ENCODE data around the gene CDK6. TPM values are rescaled to one million over a fixed set of nuclear protein-coding genes. Genes with fewer than 3 reads are reported as not detected.

Gene CDK6
- total and polyA plus RNA-seq, 10 of the 15 experiments (the other 5 are each of a cell fraction or from before 2014, with no cell fraction given): 8.0 to 118 (median 45.8) TPM

DNA sequence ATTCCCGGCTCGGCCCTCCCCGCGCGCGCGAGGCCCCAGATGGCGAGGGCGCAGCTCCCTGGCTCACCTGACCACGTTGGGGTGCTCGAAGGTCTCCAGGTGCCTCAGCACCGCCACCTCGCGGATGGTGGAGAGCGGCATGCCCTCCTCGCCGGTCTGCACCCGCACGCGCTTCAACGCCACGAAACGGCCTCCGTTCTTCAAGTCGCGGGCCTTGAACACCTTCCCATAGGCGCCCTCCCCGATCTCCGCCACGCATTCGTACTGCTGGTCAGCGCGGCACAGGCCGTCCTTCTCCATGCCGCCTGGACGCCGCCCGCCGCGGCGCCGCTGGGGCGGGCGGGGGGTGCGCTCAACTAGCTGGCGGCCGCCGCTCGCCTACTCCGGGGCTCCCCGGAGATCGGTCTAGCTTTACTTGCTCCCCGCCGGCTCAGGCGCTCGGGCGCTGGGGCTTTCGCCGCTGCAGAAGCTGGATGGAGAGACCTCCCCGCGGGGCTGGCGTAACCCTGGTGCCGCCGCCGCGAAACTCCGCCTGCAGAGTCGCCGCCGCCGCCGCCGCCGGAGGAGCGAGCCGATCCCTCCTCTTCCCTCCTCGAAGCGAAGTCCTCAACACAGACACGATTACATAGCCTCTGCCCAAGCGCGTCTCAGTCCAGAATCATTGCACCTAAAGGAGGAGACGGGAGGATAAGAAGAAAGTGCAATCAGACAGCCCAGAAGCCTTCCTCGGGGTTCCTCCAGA is 3.2 kb downstream of the CDK6 start (continued):
- peak in 1 of 2 experiments; percentile 21; a peak in 1 of 4 replicates for TF ChIP-seq EP300 (IDR thresholded peaks at IDR 0.05; ENCODE audit: borderline replicate concordance in 1 of 2, control insufficient read depth in 1 of 2, low read depth in 2 of 2, low read length in 2 of 2)
- TF ChIP-seq RELA (IDR thresholded peaks at IDR 0.05; ENCODE audit: borderline replicate concordance, partially characterized antibody): peak; percentile 18
- TF ChIP-seq GATAD2B (conservative IDR thresholded peaks at IDR 0.05; ENCODE audit: low read depth): peak; percentile 68
- 0 out of 2 replicates have a peak, but pooled peaks have one; percentile 2 for TF ChIP-seq ZSCAN29 (IDR thresholded peaks at IDR 0.05)
- no peak for TF ChIP-seq MYB (IDR thresholded peaks at IDR 0.05; ENCODE audit: borderline replicate concordance, low read depth, low read length)
- TF ChIP-seq ESRRA (IDR thresholded peaks at IDR 0.05; ENCODE audit: low read length): no peak
- peak; percentile 88 for TF ChIP-seq RAD21 (IDR thresholded peaks at IDR 0.05; ENCODE audit: insufficient read depth, low read depth, low read length)
- TF ChIP-seq RUNX3 (IDR thresholded peaks at IDR 0.05; ENCODE audit: low read length): peak; percentile 33; the same call in 1 of the 2 replicates
- TF ChIP-seq TCF12 (IDR thresholded peaks at IDR 0.05; ENCODE audit: low read depth, low read length): peak; percentile 74
- peak; percentile 53 for TF ChIP-seq CBX5 (IDR thresholded peaks at IDR 0.05; ENCODE audit: low read depth)
- TF ChIP-seq PRDM15 (CRISPR knock-in tag; IDR thresholded peaks at IDR 0.05): no peak
- TF ChIP-seq SMC3 (IDR thresholded peaks at IDR 0.05; ENCODE audit: borderline replicate concordance, low read length): peak; percentile 86
- TF ChIP-seq MYC (IDR thresholded peaks at IDR 0.05; ENCODE audit: insufficient read depth, insufficient read length, insufficient replicate concordance, low read length, severe bottlenecking): peak; percentile 95
- peak; percentile 74 for TF ChIP-seq EED (IDR thresholded peaks at IDR 0.05; ENCODE audit: low read depth)
- peak; percentile 70 for TF ChIP-seq SIN3A (IDR thresholded peaks at IDR 0.05; ENCODE audit: low read depth, low read length)
- TF ChIP-seq, protein P1, sequence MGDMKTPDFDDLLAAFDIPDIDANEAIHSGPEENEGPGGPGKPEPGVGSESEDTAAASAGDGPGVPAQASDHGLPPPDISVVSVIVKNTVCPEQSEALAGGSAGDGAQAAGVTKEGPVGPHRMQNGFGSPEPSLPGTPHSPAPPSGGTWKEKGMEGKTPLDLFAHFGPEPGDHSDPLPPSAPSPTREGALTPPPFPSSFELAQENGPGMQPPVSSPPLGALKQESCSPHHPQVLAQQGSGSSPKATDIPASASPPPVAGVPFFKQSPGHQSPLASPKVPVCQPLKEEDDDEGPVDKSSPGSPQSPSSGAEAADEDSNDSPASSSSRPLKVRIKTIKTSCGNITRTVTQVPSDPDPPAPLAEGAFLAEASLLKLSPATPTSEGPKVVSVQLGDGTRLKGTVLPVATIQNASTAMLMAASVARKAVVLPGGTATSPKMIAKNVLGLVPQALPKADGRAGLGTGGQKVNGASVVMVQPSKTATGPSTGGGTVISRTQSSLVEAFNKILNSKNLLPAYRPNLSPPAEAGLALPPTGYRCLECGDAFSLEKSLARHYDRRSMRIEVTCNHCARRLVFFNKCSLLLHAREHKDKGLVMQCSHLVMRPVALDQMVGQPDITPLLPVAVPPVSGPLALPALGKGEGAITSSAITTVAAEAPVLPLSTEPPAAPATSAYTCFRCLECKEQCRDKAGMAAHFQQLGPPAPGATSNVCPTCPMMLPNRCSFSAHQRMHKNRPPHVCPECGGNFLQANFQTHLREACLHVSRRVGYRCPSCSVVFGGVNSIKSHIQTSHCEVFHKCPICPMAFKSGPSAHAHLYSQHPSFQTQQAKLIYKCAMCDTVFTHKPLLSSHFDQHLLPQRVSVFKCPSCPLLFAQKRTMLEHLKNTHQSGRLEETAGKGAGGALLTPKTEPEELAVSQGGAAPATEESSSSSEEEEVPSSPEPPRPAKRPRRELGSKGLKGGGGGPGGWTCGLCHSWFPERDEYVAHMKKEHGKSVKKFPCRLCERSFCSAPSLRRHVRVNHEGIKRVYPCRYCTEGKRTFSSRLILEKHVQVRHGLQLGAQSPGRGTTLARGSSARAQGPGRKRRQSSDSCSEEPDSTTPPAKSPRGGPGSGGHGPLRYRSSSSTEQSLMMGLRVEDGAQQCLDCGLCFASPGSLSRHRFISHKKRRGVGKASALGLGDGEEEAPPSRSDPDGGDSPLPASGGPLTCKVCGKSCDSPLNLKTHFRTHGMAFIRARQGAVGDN (IDR thresholded peaks at IDR 0.05): peak; percentile 82; the same call in 1 of the 2 replicates
- peak; percentile 77 for TF ChIP-seq YY1 (IDR thresholded peaks at IDR 0.05; ENCODE audit: low read depth, low read length)

Measured in GM12878 (cell line).